ENCODE measurements around the gene KRTCAP2. TPM values are rescaled to one million over a fixed set of nuclear protein-coding genes. Genes with fewer than 3 reads are reported as not detected.

KRTCAP2 gene
- total RNA-seq, 4 donors from 2014 or later, result 76.0 to 146 (median 108) TPM

DNA sequence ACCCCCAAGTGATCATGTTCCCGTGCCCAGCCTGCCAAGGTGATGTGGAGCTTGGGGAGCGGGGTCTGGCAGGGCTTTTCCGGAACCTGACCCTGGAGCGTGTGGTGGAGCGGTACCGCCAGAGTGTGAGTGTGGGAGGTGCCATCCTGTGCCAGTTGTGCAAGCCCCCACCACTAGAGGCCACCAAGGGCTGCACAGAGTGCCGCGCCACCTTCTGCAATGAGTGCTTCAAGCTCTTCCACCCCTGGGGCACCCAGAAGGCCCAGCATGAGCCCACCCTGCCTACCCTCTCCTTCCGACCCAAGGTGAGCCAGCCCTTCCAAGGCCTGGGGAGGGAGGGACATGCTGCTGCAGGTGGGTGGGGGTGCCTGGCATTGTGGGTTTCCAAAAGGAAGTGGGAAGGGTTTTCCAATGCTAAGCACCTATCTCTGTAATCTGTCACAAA, 2.8 kb upstream of the KRTCAP2 start:
- no peak overlapping the region for H3K4me3 ChIP-seq
- no peaks in the 10 kb centered on the region for H3K9me3 ChIP-seq
- intact Hi-C loops (cut with DNase I), result loop anchor here (5.0 kb wide), 1 partner anchor 416 kb away; no protein-coding TSS in a partner anchor
- peaks cover 0 to 24% (median 14%) of the 10 kb centered on the region in 4 donors for H3K27me3 ChIP-seq
- TF ChIP-seq EP300 (IDR thresholded peaks at IDR 0.05) (no peak), POLR2AphosphoS5 (IDR thresholded peaks at IDR 0.05) (no peak)
- TF ChIP-seq, protein P1, sequence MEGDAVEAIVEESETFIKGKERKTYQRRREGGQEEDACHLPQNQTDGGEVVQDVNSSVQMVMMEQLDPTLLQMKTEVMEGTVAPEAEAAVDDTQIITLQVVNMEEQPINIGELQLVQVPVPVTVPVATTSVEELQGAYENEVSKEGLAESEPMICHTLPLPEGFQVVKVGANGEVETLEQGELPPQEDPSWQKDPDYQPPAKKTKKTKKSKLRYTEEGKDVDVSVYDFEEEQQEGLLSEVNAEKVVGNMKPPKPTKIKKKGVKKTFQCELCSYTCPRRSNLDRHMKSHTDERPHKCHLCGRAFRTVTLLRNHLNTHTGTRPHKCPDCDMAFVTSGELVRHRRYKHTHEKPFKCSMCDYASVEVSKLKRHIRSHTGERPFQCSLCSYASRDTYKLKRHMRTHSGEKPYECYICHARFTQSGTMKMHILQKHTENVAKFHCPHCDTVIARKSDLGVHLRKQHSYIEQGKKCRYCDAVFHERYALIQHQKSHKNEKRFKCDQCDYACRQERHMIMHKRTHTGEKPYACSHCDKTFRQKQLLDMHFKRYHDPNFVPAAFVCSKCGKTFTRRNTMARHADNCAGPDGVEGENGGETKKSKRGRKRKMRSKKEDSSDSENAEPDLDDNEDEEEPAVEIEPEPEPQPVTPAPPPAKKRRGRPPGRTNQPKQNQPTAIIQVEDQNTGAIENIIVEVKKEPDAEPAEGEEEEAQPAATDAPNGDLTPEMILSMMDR (IDR thresholded peaks at IDR 0.05), result no peak
- WGBS, result 89% methylated on average over 3 of the region's 9 CpGs
- no peak for DNase-seq (ENCODE audit: extremely low spot score)
- H3K4me1 ChIP-seq, result peaks cover 26 to 54% (median 39%) of the 10 kb centered on the region in 4 donors
- H3K36me3 ChIP-seq, result peaks cover 0 to 5% (median 3%) of the 10 kb centered on the region in 4 donors
- no peak overlapping the region for H3K27ac ChIP-seq (replicated peaks in 1 of 4)

- Histone ChIP-seq H3K4me3 (no peak overlapping the region), H3K9me3 (no peaks in the 10 kb centered on the region), H3K27ac (replicated peaks in 1 of 4) (no peak overlapping the region), H3K27me3 (peaks cover 0 to 24% (median 14%) of the 10 kb centered on the region in 4 donors), H3K36me3 (peaks cover 0 to 11% (median 8%) of the 10 kb centered on the region in 4 donors), H3K4me1 (peaks cover 26 to 57% (median 39%) of the 10 kb centered on the region in 4 donors)
- 86% methylated on average over 10 of the region's 12 CpGs for WGBS
- intact Hi-C loops (cut with DNase I), result loop anchor here (5.0 kb wide), 1 partner anchor 417 kb away; no protein-coding TSS in a partner anchor
- TF ChIP-seq POLR2A (IDR thresholded peaks at IDR 0.05; ENCODE audit: low read depth) (no peak), POLR2AphosphoS5 (IDR thresholded peaks at IDR 0.05) (no peak), EP300 (IDR thresholded peaks at IDR 0.05) (no peak)
- TF ChIP-seq, protein P1 (IDR thresholded peaks at IDR 0.05), result no peak
- DNase-seq (ENCODE audit: extremely low spot score), result peak; percentile 64
Observed at GRCh38 chr1:155175281-155175926, 2.3 kb upstream of the KRTCAP2 start.

DNA sequence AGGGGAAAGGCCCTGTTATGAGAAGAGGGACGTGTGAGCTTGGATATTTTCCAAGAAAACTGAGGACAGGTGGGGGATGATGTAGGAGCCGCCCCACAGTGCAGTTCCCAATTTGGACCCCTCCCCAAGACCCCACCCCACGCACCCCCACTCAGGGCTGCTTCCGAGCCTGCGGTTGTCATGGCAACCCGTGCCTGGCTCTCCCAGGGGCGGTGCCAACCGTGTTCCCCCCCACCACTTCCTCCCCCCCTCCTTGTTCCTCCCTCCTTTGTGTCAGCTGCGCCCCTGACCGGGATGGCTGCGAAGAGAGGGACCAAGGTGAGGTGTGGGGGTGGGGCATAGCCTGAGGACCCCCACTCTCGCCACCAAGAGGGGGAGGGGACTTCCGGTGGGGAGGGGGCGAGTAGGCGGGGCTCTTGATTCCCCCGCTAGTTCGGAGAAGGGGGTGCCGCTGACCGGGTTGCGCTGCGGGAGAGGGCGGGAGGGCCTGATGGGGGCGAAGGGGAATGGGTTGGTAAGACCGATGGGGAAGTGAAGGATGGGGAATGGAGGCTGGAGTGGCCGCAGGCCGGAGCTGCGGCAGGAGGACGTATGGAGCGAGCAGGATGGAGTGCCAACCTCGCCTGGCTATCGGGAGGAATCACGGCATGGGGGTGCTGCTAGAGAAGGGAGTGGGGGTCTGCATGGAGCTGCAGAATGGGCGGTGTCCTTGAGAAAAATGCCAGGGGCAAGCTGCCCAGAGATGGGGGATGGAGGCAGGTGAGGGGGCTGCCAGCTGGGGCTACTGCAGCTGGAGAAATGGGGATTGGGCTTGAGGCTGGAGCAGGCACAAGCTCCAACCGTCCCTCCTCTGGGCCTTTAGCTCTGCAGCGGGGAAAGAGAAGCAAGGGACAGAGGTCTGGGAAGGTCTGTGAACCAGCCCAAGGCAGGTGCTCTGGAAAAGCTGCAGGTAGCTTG, 1.5 kb upstream of the KRTCAP2 start:
- H3K36me3 ChIP-seq, result peaks cover 0 to 16% (median 15%) of the 10 kb centered on the region in 4 donors
- peaks cover 0 to 24% (median 14%) of the 10 kb centered on the region in 4 donors for H3K27me3 ChIP-seq
- intact Hi-C loops (cut with DNase I), result loop anchor here (5.0 kb wide), 2 partner anchors 47 to 418 kb away; partner anchors contain the start of gene EFNA1
- TF ChIP-seq POLR2A (IDR thresholded peaks at IDR 0.05; ENCODE audit: low read depth), result no peak
- TF ChIP-seq, protein P1 (IDR thresholded peaks at IDR 0.05), result no peak
- TF ChIP-seq POLR2AphosphoS5 (IDR thresholded peaks at IDR 0.05), result no peak
- no peak for TF ChIP-seq EP300 (IDR thresholded peaks at IDR 0.05)
- DNase-seq (ENCODE audit: extremely low spot score), result peak; percentile 84
- no peaks in the 10 kb centered on the region for H3K9me3 ChIP-seq
- H3K4me3 ChIP-seq, result peak overlapping the region; percentile 71 to 90 (median 84)
- peaks cover 26 to 57% (median 39%) of the 10 kb centered on the region in 4 donors for H3K4me1 ChIP-seq
- WGBS, result 14% methylated on average over 21 of the region's 35 CpGs
- H3K27ac ChIP-seq (replicated peaks in 1 of 4), result peak overlapping the region in 1 of 4 donors; percentile 14

GRCh38 chr1:155173478-155174323, 597 bp upstream of the KRTCAP2 start, which contains the start of gene TRIM46:
TSS of gene TRIM46 (plus strand) at chr1:155173849. CDS start at chr1:155173967, 118 bp downstream.
- intact Hi-C loops (cut with DNase I), result loop anchor here (5.0 kb wide), 1 partner anchor 46 kb away; the partner anchor contains the start of gene EFNA1
- Histone ChIP-seq H3K27me3 (peaks cover 0 to 24% (median 14%) of the 10 kb centered on the region in 4 donors), H3K27ac (replicated peaks in 1 of 4) (peak within 1 kb of the TSS; percentile 91 to 97 (median 94)), H3K9me3 (no peaks in the 10 kb centered on the region), H3K4me3 (peak within 1 kb of the TSS; percentile 71 to 90 (median 84)), H3K36me3 (peaks cover 0 to 24% (median 22%) of the 10 kb centered on the region in 4 donors), H3K4me1 (peaks cover 26 to 57% (median 39%) of the 10 kb centered on the region in 4 donors)
- 3% methylated on average over 31 of the region's 38 CpGs for WGBS
- TF ChIP-seq, protein P1 (IDR thresholded peaks at IDR 0.05), result peak in 1 of 3 experiments; percentile 12
- TF ChIP-seq POLR2A (IDR thresholded peaks at IDR 0.05; ENCODE audit: low read depth), result no peak
- peak; percentile 55 for DNase-seq (ENCODE audit: extremely low spot score)
